Lower lobe of right lung (tissue), 2 donors: Measurements from ENCODE around the gene DTNB. TPM values are rescaled to one million over a fixed set of nuclear protein-coding genes. Genes with fewer than 3 reads are reported as not detected.

Experiments used
- ATAC-seq, 2 donors: fragments of 200-7000 bp; cut with Tn5 transposase; one replicate each; pipeline ENCODE4 v1.9.1; 2020 to 2022; ENCODE audit warnings: mild to moderate bottlenecking in 2 of 2, moderate library complexity in 2 of 2
- DNase-seq: peaks from one replicate; pipeline ENCODE4 v3.0.0-alpha.2; 2020
- H3K27ac ChIP-seq: fragments of 200-600 bp; one replicate; pipeline ENCODE4 v1.8.0; 2022
- H3K27me3 ChIP-seq: fragments of 200-600 bp; one replicate; pipeline ENCODE4 v1.8.0; 2022; ENCODE audit warnings: low read depth
- H3K36me3 ChIP-seq: fragments of 200-600 bp; one replicate; pipeline ENCODE4 v1.8.0; 2022; ENCODE audit warnings: mild to moderate bottlenecking
- H3K4me1 ChIP-seq: fragments of 200-600 bp; one replicate; pipeline ENCODE4 v1.8.0; 2022
- H3K4me3 ChIP-seq: fragments of 200-600 bp; one replicate; pipeline ENCODE4 v1.8.0; 2022; ENCODE audit warnings: mild to moderate bottlenecking
- H3K9me3 ChIP-seq: fragments of 200-600 bp; one replicate; pipeline ENCODE4 v1.8.0; 2022
- intact Hi-C: fragments of 100-400 bp; cut with DNase I; formaldehyde crosslinking; loops from one replicate; pipeline ENCODE4 v1.11.0; 2022
- total RNA-seq: library from RNA; stranded (reverse); fragmentation: NEBNext Ultra II Directional; extraction: Animal tissue kit (Norgen Biotek cat#: 25700); gene quantifications from one replicate; pipeline ENCODE4 v1.2.1, GENCODE V29; 2021
- TF ChIP-seq, protein P1 (sequence below): fragments of 200-600 bp; IDR thresholded peaks from one replicate; pipeline ENCODE4 v1.8.0; 2022; ENCODE audit warnings: antibody characterized with exemption, mild to moderate bottlenecking
- donor health status: DM: no; HTN: yes; CAD: no; lungs with severe emphysema.

The DTNB gene
- total RNA-seq, 1 donor from 2014 or later = 32.9 TPM

GRCh38 chr2:25368660-25369059, 304.7 kb downstream of the DTNB start:
- H3K36me3 ChIP-seq = no peaks in the 10 kb centered on the region
- H3K4me3 ChIP-seq = no peak overlapping the region
- intact Hi-C loops = no loop called here
- no peaks in the 10 kb centered on the region for H3K9me3 ChIP-seq
- H3K4me1 ChIP-seq = no peaks in the 10 kb centered on the region
- ATAC-seq = no peak
- no peak overlapping the region for H3K27ac ChIP-seq
- H3K27me3 ChIP-seq = no peaks in the 10 kb centered on the region
- TF ChIP-seq, protein P1, sequence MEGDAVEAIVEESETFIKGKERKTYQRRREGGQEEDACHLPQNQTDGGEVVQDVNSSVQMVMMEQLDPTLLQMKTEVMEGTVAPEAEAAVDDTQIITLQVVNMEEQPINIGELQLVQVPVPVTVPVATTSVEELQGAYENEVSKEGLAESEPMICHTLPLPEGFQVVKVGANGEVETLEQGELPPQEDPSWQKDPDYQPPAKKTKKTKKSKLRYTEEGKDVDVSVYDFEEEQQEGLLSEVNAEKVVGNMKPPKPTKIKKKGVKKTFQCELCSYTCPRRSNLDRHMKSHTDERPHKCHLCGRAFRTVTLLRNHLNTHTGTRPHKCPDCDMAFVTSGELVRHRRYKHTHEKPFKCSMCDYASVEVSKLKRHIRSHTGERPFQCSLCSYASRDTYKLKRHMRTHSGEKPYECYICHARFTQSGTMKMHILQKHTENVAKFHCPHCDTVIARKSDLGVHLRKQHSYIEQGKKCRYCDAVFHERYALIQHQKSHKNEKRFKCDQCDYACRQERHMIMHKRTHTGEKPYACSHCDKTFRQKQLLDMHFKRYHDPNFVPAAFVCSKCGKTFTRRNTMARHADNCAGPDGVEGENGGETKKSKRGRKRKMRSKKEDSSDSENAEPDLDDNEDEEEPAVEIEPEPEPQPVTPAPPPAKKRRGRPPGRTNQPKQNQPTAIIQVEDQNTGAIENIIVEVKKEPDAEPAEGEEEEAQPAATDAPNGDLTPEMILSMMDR = no peak
- no peak for DNase-seq

- Histone ChIP-seq H3K27me3 (no peaks in the 10 kb centered on the region), H3K36me3 (no peaks in the 10 kb centered on the region), H3K4me1 (peaks cover 8% of the 10 kb centered on the region), H3K9me3 (no peaks in the 10 kb centered on the region), H3K4me3 (no peak overlapping the region), H3K27ac (no peak overlapping the region)
- TF ChIP-seq, protein P1 = no peak
- intact Hi-C loops = no loop called here
- DNase-seq (no peak), ATAC-seq (no peak)
These were observed 306.1 kb downstream of the DTNB start for GRCh38 chr2:25367296-25367695.

GRCh38 chr2:25366629-25367028, 306.7 kb downstream of the DTNB start:
- Histone ChIP-seq H3K4me1 (peaks cover 11% of the 10 kb centered on the region), H3K4me3 (no peak overlapping the region), H3K9me3 (no peaks in the 10 kb centered on the region), H3K36me3 (no peaks in the 10 kb centered on the region), H3K27ac (no peak overlapping the region), H3K27me3 (no peaks in the 10 kb centered on the region)
- intact Hi-C loops = no loop called here
- no peak for ATAC-seq
- no peak for DNase-seq
- TF ChIP-seq, protein P1 = no peak

DNA sequence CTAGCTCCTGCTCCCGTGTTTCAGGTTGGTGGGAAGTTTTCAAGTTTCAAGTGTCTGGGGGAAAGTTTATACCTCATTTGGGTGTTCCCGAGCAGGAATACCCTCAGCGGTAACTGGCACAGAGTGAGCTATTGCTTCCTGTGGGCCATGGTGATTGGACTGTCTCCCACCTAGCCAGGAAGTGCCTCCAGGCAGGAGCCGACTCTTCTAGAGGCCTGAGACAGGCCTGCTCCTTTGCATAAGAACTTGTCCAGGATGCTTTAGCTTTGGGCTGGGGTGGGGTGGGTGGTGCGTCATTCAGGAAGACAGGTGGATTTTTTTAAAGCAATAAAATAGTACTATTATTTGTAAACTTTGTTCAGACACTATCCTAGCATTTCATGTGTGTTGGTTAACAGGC, 308.1 kb downstream of the DTNB start:
- Histone ChIP-seq H3K27me3 (no peaks in the 10 kb centered on the region), H3K4me3 (no peak overlapping the region), H3K4me1 (peaks cover 15% of the 10 kb centered on the region), H3K27ac (no peak overlapping the region), H3K36me3 (no peaks in the 10 kb centered on the region), H3K9me3 (no peaks in the 10 kb centered on the region)
- intact Hi-C loops = no loop called here
- no peak for DNase-seq
- TF ChIP-seq, protein P1 = no peak
- no peak for ATAC-seq

- DNase-seq (no peak), ATAC-seq (no peak)
- H3K9me3 ChIP-seq = no peaks in the 10 kb centered on the region
- peaks cover 15% of the 10 kb centered on the region for H3K4me1 ChIP-seq
- TF ChIP-seq, protein P1 = no peak
- intact Hi-C loops = no loop called here
- no peak overlapping the region for H3K4me3 ChIP-seq
- H3K27me3 ChIP-seq = no peaks in the 10 kb centered on the region
- H3K27ac ChIP-seq = no peak overlapping the region
- no peaks in the 10 kb centered on the region for H3K36me3 ChIP-seq
These were observed 309.6 kb downstream of the DTNB start for GRCh38 chr2:25363733-25364132.
